Measurements from ENCODE around the gene ADAMTS16. TPM values are rescaled to one million over a fixed set of nuclear protein-coding genes. Genes with fewer than 3 reads are reported as not detected.

ADAMTS16 gene
- total and polyA plus RNA-seq, 8 donors: 0.42 to 3.5 (median 2.2) TPM

GRCh38 chr5:5318426-5319190, 178.5 kb downstream of the ADAMTS16 start:
- 86 to 92% methylated on average over 18 of the region's 18 CpGs for WGBS, 2 donors
- Histone ChIP-seq H3K27me3 (no peaks in the 10 kb centered on the region), H3K27ac (no peak overlapping the region), H3K4me1 (no peaks in the 10 kb centered on the region), H3K9me3 (no peaks in the 10 kb centered on the region), H3K36me3 (no peaks in the 10 kb centered on the region), H3K4me3 (no peak overlapping the region)
- FAIRE-seq (no peak), ATAC-seq (no peak), DNase-seq (no peak)
- TF ChIP-seq CTCF (IDR thresholded peaks at IDR 0.05): no peak
- intact Hi-C loops (cut with DNase I): no loop called here

GRCh38 chr5:5320062-5320805, 180.1 kb downstream of the ADAMTS16 start:
- no peak overlapping the region for H3K4me3 ChIP-seq
- H3K9me3 ChIP-seq: no peaks in the 10 kb centered on the region
- 86% methylated on average over 15 of the region's 15 CpGs for WGBS, 2 donors
- intact Hi-C loops (cut with DNase I): no loop called here
- no peak for ATAC-seq
- DNase-seq: no peak
- TF ChIP-seq CTCF (IDR thresholded peaks at IDR 0.05): no peak
- FAIRE-seq: no peak
- H3K27ac ChIP-seq: no peak overlapping the region
- H3K4me1 ChIP-seq: no peaks in the 10 kb centered on the region
- H3K27me3 ChIP-seq: no peaks in the 10 kb centered on the region
- no peaks in the 10 kb centered on the region for H3K36me3 ChIP-seq

- Histone ChIP-seq H3K27ac (no peak overlapping the region), H3K36me3 (no peaks in the 10 kb centered on the region), H3K27me3 (no peaks in the 10 kb centered on the region), H3K4me3 (no peak overlapping the region), H3K4me1 (no peaks in the 10 kb centered on the region), H3K9me3 (no peaks in the 10 kb centered on the region)
- intact Hi-C loops (cut with DNase I): no loop called here
- no peak for TF ChIP-seq CTCF (IDR thresholded peaks at IDR 0.05)
- no peak for DNase-seq
- WGBS, 2 donors: 93 to 95% methylated on average over 2 of the region's 2 CpGs
- no peak for FAIRE-seq
- ATAC-seq: no peak
These were observed 181.0 kb downstream of the ADAMTS16 start for GRCh38 chr5:5321137-5321536.

GRCh38 chr5:5323551-5323950, 183.4 kb downstream of the ADAMTS16 start:
- H3K4me3 ChIP-seq: no peak overlapping the region
- 99 to 100% methylated on average over 2 of the region's 2 CpGs for WGBS, 2 donors
- no peak for FAIRE-seq
- TF ChIP-seq CTCF (IDR thresholded peaks at IDR 0.05): no peak
- DNase-seq: no peak
- H3K9me3 ChIP-seq: no peaks in the 10 kb centered on the region
- H3K36me3 ChIP-seq: no peaks in the 10 kb centered on the region
- no peaks in the 10 kb centered on the region for H3K4me1 ChIP-seq
- no peaks in the 10 kb centered on the region for H3K27me3 ChIP-seq
- H3K27ac ChIP-seq: no peak overlapping the region
- intact Hi-C loops (cut with DNase I): no loop called here
- no peak for ATAC-seq
